HFF-Myc (cell line): ENCODE results near the gene MED14.
A peak's percentile ranks its signal among the peaks of the same experiment; 100 is the strongest.

ENCODE experiments used
- DNase-seq: peaks from one replicate; pipeline ENCODE4 v3.0.0-alpha.2; 2011; ENCODE audit warnings: low read depth; ENCODE audit errors: extremely low read depth
- H3K4me3 ChIP-seq: replicated peaks from 2 replicates; pipeline ENCODE4 v1.5.1; 2011; ENCODE audit warnings: low read depth, mild to moderate bottlenecking, control low read depth, low read length
- CTCF ChIP-seq: IDR thresholded peaks from 2 replicates; pipeline ENCODE4 v1.5.1; 2012; ENCODE audit warnings: mild to moderate bottlenecking, low read depth, low read length, control low read depth; ENCODE audit errors: missing control alignments

The MED14 gene

GRCh38 chrX:40660381-40660780, 75.0 kb downstream of the MED14 start:
- no peak overlapping the region for H3K4me3 ChIP-seq
- no peak for TF ChIP-seq CTCF
- DNase-seq: no peak

GRCh38 chrX:40653535-40653934, 81.8 kb downstream of the MED14 start:
- no peak for DNase-seq
- H3K4me3 ChIP-seq: no peak overlapping the region
- TF ChIP-seq CTCF: no peak

DNA sequence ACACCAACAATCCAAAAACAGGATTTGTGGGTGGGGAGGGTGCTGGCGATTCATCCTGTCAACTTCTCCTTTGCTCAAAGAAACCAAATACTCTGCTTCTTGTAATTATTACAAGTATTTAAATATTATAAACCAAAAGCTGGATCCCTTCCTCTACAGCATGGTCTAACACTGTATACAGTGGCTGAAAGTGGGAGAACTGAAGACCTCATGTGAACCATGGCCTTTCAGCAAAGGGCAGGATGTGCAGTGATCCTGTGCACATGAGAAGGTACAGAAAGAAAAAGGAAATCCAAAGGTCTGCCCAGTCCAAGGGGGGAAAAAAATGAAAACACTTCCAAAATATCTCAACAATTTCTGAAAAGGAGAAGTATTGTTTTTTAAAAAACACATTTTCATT, 82.7 kb downstream of the MED14 start:
- no peak overlapping the region for H3K4me3 ChIP-seq
- DNase-seq: no peak
- TF ChIP-seq CTCF: no peak

GRCh38 chrX:40651620-40652223, 83.6 kb downstream of the MED14 start:
- DNase-seq: peak; percentile 29
- no peak overlapping the region for H3K4me3 ChIP-seq
- peak; percentile 45 for TF ChIP-seq CTCF

GRCh38 chrX:40647307-40648197, 87.8 kb downstream of the MED14 start, which contains the start of gene CXorf38:
Gene CXorf38, minus strand, starts transcription at chrX:40647561. Its CDS starts 41 bp downstream, at chrX:40647520.
- peak within 1 kb of the TSS; percentile 67 for H3K4me3 ChIP-seq
- no peak for TF ChIP-seq CTCF
- peak; percentile 41 for DNase-seq

DNA sequence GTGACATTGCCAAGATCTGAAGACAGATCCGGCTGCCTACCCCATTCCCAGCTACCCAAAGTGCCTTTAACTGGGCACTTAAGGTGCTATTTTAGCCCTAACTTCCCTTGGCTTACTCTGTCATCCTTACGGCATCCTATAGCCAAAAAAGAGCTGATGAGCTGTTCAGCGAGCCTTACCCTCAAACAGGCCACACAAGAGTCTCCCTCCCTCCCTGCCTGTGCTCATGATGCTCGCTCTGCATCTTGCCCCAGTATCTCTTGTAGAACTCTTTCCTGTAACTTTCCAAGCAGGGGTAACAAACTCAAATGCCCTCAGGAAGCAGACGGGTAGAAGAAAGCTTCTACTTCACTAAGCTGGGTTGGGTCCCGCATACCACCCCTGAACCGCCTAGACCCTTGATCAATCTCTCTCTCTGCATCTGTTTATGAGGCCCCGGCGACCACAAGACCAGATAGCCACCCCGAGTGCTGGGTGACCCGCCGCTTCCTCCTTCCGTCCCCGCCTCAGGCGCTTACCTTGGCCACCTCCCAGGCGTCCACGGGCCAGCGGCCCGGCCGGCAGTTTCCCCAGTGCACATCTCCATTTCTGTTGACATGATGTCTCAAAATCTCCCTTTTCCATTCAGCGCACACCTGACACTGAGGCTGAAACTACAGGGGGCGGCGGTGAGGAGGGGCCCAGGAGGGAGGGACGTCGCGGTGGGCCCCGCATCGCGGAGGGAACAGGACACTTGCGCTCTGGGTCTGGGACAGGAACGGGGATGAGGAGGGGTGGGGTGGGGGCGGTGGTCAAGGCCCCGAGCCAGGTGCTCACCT, 88.6 kb downstream of the MED14 start:
- peak overlapping the region; percentile 67 for H3K4me3 ChIP-seq
- no peak for DNase-seq
- TF ChIP-seq CTCF: no peak
